HepG2 (cell line): ENCODE measurements around the gene ATG4B. TPM values are rescaled to one million over a fixed set of nuclear protein-coding genes. Genes with fewer than 3 reads are reported as not detected.

Experiments used
- CBFB ChIP-seq: sonication (generic); formaldehyde crosslinking; IDR thresholded peaks from 2 replicates; pipeline ENCODE4 v1.4.0; 2020; ENCODE audit warnings: missing genetic modification reagents
- HMG20B ChIP-seq: conservative IDR thresholded peaks from 2 replicates; pipeline ENCODE4 v1.6.1; 2016; ENCODE audit warnings: missing genetic modification reagents, missing compliant biosample characterization
- MBD4 ChIP-seq: IDR thresholded peaks from 2 replicates; pipeline ENCODE4 v1.6.1; 2012; ENCODE audit warnings: low read length, inconsistent platforms, borderline replicate concordance
- NONO ChIP-seq, 2 experiments: fragments of 450-650 bp in 1 of 2; sonication (generic) in 1 of 2; formaldehyde crosslinking in 1 of 2; IDR thresholded peaks in 1 of 2; conservative IDR thresholded peaks in 1 of 2; 2 replicates each; pipeline versions ENCODE4 v1.6.1 to v1.8.0; 2017 to 2022; ENCODE audit warnings: mild to moderate bottlenecking in 1 of 2, missing genetic modification reagents in 1 of 2, moderate library complexity in 1 of 2
- PCBP2 ChIP-seq: fragments of 200-400 bp; formaldehyde crosslinking; optimal IDR thresholded peaks from 2 replicates; pipeline ENCODE3; 2018; ENCODE audit warnings: low read length, low read depth; ENCODE audit not compliant: poor library complexity, severe bottlenecking
- STAG1 ChIP-seq: sonication (generic); formaldehyde crosslinking; IDR thresholded peaks from 2 replicates; pipeline ENCODE4 v1.4.0; 2020; ENCODE audit warnings: missing genetic modification reagents
- TCF7L2 ChIP-seq: IDR thresholded peaks from 2 replicates; pipeline ENCODE4 v1.6.1; 2011; ENCODE audit warnings: mild to moderate bottlenecking, low read depth, low read length, moderate library complexity
- ZNF260 ChIP-seq: sonication (generic); formaldehyde crosslinking; IDR thresholded peaks from 2 replicates; pipeline ENCODE4 v1.4.0; 2020; ENCODE audit warnings: missing genetic modification reagents, low read depth, mild to moderate bottlenecking, borderline replicate concordance
- ZNF331 ChIP-seq: sonication (generic); formaldehyde crosslinking; IDR thresholded peaks from 2 replicates; pipeline ENCODE4 v1.4.0; 2020; ENCODE audit warnings: missing genetic modification reagents
- ZNF790 ChIP-seq: sonication (generic); formaldehyde crosslinking; IDR thresholded peaks from 2 replicates; pipeline ENCODE4 v1.8.0; 2022; ENCODE audit warnings: missing genetic modification reagents, mild to moderate bottlenecking, borderline replicate concordance
- ZSCAN20 ChIP-seq: sonication (generic); formaldehyde crosslinking; IDR thresholded peaks from 2 replicates; pipeline ENCODE4 v1.4.0; 2020; ENCODE audit warnings: missing genetic modification reagents, mild to moderate bottlenecking, borderline replicate concordance
- polyA plus RNA-seq, 8 experiments: library from polyadenylated mRNA; depleted of rRNA in 3 of 8; stranded (reverse) in 7 of 8; unstranded in 1 of 8; fragments of >200 nt; fragmentation: Illumina TruSeq in 4 of 8; extraction: Trizol in 4 of 8; gene quantifications; 2 replicates each; pipeline versions ENCODE4 v1.2.1 to v1.2.3, GENCODE V29; 2011 to 2016; ENCODE audit warnings: low read depth in 4 of 8, missing spikeins in 1 of 8, mixed read lengths in 1 of 8; ENCODE audit not compliant: insufficient read depth in 1 of 8
- total RNA-seq, 5 experiments: library from RNA; depleted of rRNA; stranded (reverse); fragments of >200 nt; fragmentation: Illumina TruSeq; extraction: Trizol; gene quantifications; 2 replicates each; pipeline ENCODE4 v1.2.3, GENCODE V29; 2016; ENCODE audit warnings: low read depth in 1 of 5
- TF ChIP-seq, protein P1 (sequence below): sonication (generic); formaldehyde crosslinking; IDR thresholded peaks from 2 replicates; pipeline ENCODE4 v1.5.0; 2020; ENCODE audit warnings: mild to moderate bottlenecking, missing genetic modification reagents
- TF ChIP-seq, protein P2 (sequence below): sonication (generic); formaldehyde crosslinking; IDR thresholded peaks from 2 replicates; pipeline ENCODE4 v1.4.0; 2020; ENCODE audit warnings: mild to moderate bottlenecking, missing genetic modification reagents
- TF ChIP-seq, protein P3 (sequence below): sonication (generic); formaldehyde crosslinking; IDR thresholded peaks from 2 replicates; pipeline ENCODE4 v1.4.0; 2020; ENCODE audit warnings: missing genetic modification reagents, mild to moderate bottlenecking, borderline replicate concordance
- TF ChIP-seq, protein P4 (sequence below): sonication (generic); formaldehyde crosslinking; IDR thresholded peaks from 2 replicates; pipeline ENCODE4 v1.4.0; 2020; ENCODE audit warnings: low read depth, missing genetic modification reagents
- TF ChIP-seq, protein P5 (sequence below): sonication (generic); formaldehyde crosslinking; IDR thresholded peaks from 2 replicates; pipeline ENCODE4 v1.8.1; 2023; ENCODE audit warnings: mild to moderate bottlenecking, moderate library complexity, missing genetic modification reagents

ATG4B gene
- total and polyA plus RNA-seq, 2 of the 13 experiments (the other 11 are each of a cell fraction or from before 2014, with no cell fraction given) = 95.5 to 239 TPM

DNA sequence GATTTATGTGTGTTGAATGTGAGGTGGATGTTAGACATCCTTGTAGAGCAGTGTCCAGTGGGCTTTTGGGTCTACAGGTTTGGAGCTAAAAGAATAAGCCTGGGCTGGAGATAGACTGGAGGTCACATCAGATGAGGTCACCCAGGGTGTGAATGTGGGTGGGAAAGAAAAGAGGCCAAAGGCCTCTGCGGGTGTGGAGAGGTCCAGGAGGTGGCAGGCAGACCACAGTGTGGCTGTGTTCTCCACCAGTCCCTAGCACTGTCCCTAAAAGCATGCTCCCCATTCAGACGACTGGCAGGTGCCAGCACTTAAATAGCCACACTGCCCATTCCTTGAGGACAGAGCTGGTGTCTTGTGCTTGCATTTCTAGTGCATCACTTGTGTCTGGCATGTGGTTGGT, 4.1 kb downstream of the ATG4B start (continued):
- TF ChIP-seq, protein P1, sequence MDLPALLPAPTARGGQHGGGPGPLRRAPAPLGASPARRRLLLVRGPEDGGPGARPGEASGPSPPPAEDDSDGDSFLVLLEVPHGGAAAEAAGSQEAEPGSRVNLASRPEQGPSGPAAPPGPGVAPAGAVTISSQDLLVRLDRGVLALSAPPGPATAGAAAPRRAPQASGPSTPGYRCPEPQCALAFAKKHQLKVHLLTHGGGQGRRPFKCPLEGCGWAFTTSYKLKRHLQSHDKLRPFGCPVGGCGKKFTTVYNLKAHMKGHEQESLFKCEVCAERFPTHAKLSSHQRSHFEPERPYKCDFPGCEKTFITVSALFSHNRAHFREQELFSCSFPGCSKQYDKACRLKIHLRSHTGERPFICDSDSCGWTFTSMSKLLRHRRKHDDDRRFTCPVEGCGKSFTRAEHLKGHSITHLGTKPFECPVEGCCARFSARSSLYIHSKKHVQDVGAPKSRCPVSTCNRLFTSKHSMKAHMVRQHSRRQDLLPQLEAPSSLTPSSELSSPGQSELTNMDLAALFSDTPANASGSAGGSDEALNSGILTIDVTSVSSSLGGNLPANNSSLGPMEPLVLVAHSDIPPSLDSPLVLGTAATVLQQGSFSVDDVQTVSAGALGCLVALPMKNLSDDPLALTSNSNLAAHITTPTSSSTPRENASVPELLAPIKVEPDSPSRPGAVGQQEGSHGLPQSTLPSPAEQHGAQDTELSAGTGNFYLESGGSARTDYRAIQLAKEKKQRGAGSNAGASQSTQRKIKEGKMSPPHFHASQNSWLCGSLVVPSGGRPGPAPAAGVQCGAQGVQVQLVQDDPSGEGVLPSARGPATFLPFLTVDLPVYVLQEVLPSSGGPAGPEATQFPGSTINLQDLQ (CRISPR knock-in tag) = no peak
- TF ChIP-seq ZNF790 (CRISPR knock-in tag) (no peak), MBD4 (no peak), TCF7L2 (no peak), ZNF331 (CRISPR knock-in tag) (no peak), PCBP2 (no peak), NONO (IDR thresholded peaks at IDR 0.05) (no peak), NONO (CRISPR knock-in tag; conservative IDR thresholded peaks at IDR 0.05) (0 out of 2 replicates have a peak, but pooled peaks have one; percentile 13), STAG1 (CRISPR knock-in tag) (peak; percentile 59), HMG20B (CRISPR knock-in tag) (no peak), ZSCAN20 (CRISPR knock-in tag) (no peak), ZNF260 (CRISPR knock-in tag) (no peak), CBFB (no peak)
- TF ChIP-seq, protein P2, sequence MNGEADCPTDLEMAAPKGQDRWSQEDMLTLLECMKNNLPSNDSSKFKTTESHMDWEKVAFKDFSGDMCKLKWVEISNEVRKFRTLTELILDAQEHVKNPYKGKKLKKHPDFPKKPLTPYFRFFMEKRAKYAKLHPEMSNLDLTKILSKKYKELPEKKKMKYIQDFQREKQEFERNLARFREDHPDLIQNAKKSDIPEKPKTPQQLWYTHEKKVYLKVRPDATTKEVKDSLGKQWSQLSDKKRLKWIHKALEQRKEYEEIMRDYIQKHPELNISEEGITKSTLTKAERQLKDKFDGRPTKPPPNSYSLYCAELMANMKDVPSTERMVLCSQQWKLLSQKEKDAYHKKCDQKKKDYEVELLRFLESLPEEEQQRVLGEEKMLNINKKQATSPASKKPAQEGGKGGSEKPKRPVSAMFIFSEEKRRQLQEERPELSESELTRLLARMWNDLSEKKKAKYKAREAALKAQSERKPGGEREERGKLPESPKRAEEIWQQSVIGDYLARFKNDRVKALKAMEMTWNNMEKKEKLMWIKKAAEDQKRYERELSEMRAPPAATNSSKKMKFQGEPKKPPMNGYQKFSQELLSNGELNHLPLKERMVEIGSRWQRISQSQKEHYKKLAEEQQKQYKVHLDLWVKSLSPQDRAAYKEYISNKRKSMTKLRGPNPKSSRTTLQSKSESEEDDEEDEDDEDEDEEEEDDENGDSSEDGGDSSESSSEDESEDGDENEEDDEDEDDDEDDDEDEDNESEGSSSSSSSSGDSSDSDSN = no peak
- TF ChIP-seq, protein P3, sequence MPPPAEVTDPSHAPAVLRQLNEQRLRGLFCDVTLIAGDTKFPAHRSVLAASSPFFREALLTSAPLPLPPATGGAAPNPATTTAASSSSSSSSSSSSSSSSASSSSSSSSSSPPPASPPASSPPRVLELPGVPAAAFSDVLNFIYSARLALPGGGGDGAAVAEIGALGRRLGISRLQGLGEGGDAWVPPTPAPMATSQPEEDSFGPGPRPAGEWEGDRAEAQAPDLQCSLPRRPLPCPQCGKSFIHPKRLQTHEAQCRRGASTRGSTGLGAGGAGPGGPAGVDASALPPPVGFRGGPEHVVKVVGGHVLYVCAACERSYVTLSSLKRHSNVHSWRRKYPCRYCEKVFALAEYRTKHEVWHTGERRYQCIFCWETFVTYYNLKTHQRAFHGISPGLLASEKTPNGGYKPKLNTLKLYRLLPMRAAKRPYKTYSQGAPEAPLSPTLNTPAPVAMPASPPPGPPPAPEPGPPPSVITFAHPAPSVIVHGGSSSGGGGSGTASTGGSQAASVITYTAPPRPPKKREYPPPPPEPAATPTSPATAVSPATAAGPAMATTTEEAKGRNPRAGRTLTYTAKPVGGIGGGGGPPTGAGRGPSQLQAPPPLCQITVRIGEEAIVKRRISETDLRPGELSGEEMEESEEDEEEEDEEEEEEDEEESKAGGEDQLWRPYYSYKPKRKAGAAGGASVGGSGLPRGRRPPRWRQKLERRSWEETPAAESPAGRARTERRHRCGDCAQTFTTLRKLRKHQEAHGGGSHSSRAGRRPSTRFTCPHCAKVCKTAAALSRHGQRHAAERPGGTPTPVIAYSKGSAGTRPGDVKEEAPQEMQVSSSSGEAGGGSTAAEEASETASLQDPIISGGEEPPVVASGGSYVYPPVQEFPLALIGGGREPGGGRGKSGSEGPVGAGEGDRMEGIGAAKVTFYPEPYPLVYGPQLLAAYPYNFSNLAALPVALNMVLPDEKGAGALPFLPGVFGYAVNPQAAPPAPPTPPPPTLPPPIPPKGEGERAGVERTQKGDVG (CRISPR knock-in tag) = no peak
- TF ChIP-seq, protein P4, sequence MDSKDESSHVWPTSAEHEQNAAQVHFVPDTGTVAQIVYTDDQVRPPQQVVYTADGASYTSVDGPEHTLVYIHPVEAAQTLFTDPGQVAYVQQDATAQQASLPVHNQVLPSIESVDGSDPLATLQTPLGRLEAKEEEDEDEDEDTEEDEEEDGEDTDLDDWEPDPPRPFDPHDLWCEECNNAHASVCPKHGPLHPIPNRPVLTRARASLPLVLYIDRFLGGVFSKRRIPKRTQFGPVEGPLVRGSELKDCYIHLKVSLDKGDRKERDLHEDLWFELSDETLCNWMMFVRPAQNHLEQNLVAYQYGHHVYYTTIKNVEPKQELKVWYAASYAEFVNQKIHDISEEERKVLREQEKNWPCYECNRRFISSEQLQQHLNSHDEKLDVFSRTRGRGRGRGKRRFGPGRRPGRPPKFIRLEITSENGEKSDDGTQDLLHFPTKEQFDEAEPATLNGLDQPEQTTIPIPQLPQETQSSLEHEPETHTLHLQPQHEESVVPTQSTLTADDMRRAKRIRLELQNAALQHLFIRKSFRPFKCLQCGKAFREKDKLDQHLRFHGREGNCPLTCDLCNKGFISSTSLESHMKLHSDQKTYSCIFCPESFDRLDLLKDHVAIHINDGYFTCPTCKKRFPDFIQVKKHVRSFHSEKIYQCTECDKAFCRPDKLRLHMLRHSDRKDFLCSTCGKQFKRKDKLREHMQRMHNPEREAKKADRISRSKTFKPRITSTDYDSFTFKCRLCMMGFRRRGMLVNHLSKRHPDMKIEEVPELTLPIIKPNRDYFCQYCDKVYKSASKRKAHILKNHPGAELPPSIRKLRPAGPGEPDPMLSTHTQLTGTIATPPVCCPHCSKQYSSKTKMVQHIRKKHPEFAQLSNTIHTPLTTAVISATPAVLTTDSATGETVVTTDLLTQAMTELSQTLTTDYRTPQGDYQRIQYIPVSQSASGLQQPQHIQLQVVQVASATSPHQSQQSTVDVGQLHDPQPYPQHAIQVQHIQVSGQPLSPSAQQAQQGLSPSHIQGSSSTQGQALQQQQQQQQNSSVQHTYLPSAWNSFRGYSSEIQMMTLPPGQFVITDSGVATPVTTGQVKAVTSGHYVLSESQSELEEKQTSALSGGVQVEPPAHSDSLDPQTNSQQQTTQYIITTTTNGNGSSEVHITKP (CRISPR knock-in tag) = no peak
- TF ChIP-seq, protein P5, sequence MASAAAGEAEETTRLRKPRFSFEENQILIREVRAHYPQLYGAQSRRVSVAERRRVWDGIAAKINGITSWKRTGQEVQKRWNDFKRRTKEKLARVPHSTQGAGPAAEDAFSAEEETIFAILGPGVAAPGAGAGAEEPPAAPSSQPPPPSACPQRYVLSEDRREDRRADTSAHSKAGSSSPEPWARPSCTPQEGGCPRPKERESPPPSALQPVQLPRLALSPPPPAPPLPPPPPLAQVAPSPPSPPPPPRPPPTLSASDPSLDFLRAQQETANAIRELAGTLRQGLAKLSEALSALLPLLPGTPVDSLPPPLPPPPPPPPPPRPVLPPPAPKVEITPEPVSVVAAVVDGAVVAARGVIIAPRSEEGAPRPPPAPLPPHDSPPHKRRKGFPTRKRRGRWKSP (CRISPR knock-in tag) = no peak
